ENCODE results near the gene TMEM89.
A peak's percentile ranks its signal among the peaks of the same experiment; 100 is the strongest.

Gene TMEM89

GRCh38 chr3:48641396-48641795 lies 19.8 kb upstream of the TMEM89 start:
- no peak for DNase-seq

DNA sequence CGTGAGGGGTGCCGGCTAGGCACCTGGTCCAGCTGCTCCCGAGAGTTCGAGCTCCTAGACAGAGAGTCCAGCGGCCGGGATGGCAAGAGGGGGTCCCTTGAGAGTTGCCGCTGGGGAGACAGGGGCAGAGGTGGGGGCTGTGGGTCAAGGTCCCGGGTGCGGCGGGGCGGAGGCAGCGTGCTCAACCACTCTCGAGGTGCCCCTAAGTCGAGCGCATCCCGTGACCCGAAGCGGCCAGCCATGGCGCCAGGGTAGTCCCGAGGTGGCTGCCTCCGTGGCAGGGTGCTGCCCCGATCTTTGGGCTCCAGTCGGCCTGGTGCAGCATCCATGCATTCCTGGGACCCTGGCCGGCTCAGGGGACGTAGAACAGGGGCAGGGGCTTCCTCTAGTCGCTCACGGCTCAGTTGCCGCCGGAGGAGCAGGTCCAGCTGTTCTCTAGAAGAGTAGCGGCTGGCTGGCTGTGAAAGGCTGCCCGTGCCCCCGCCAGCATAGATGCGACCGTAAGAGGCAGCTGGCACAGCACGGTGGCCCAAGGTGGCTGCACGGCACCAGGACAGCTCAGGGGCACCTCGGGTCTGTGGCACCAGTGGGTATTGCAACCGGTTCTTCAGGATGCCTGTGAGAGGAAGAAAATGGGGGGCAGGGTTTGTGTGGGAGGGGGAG lies 18.5 kb upstream of the TMEM89 start:
- no peak for DNase-seq

DNA sequence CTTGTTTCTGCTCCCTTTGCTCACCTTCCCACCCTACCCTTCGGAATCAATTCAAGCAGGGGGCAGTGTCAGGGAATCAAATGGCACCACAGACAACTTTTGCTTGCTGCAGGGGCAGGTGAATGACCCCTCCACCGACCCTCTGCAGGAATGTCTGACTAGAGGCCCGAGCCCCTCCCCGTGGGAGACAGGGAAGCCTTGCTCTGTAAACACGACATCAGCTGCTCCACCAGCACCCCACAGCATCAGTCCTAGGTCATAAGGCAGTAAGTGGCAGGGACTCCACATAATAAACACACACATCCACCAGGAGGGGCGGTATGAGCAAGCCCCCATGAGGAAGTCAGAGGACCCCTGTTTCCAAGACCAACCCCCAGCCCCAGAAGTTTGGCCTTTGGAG lies 15.7 kb upstream of the TMEM89 start:
- no peak for DNase-seq

DNA sequence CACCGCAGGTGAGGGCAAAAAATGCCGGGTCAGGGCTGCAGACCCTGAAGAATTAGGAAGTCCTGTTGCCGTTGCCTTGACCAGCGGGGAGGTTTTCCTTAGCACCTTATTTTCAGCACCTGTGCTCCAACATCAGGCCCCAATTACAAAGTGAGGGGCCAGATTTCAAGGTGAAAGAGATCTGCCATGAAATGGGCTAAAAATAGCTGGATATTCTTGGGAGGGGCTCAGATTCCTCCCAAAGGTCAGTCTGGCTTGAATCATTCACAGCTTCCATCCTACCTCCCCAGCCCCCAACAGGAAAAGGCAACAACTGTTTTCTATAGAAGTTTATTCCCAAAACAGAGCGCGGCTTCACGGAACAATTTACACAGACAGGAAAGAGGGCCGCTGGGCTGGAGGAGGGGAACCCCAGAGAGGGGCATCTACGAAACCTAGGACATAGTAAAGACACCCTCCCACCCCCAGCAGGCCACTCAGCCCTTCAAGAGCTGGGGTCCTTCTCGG lies 14.6 kb upstream of the TMEM89 start:
- DNase-seq, result no peak

DNA sequence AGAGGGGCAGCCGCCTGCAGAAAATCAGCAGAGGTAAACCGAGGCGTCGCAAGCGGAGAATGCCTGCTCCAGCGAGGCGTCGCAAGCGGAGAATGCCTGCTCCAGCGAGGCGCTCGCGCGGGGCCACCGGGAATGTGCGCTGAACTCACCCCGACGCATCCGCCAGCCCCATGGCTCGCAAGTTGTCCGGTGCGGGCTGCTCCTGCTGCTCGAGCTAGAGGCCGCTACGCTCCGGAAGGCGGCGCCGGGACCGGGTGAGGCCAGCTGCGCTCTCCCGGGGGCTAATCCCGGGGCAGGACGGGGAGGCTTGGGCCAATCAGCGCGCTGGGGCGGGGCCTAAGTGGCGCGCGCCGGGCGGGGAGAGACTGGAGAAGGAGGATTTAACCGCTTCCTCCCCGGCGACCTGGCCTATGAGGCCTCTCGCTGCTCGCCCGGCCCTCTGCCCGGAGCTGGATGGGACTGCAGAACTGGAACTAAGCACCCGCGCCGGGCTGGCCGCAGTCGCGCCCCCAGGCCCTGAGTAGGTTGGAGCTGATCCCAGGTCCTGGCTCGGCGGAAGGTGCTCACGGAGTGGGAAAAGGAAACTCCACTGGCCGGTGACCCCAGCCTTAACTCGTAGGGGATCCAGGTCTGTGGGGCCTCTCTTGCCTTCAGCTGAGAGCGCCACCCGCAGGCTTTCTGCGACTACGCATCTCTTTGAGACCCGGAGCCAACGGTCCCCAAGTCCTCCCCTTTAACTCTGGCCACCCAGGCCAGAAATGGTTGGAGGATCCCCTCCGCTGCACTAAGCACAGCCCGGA lies 13.9 kb upstream of the TMEM89 start, which contains the start of gene SLC26A6:
Gene SLC26A6, minus strand, starts transcription at position 240 of the 800 bp plus-strand sequence. Its CDS starts 68 bp downstream, at position 172.
- peak; percentile 88 to 91 for DNase-seq

- DNase-seq, result peak; percentile 51 to 56
Measured at GRCh38 chr3:48634661-48635221, 13.2 kb upstream of the TMEM89 start.

GRCh38 chr3:48633743-48634142 lies 12.2 kb upstream of the TMEM89 start:
- no peak for DNase-seq

DNA sequence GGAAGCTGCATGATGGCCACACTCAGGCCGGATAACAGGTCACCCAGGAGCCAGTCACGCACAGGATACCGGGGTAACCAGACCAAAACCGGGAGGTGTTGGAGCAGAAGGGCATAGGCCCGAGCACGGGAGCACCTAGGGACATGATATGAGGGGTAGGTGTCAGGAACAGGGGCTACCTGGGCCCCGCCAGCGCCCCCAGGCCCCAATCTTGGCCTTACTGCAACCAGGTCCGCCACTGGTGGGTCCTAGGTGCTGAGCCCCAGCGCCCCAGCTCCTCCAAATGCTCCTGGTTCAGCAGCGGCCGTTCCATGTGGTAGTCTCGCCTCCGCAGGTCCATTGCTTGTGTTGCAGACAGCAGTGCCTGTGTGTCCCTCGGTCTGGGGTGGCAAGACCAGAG lies 11.7 kb upstream of the TMEM89 start:
- no peak for DNase-seq

DNA sequence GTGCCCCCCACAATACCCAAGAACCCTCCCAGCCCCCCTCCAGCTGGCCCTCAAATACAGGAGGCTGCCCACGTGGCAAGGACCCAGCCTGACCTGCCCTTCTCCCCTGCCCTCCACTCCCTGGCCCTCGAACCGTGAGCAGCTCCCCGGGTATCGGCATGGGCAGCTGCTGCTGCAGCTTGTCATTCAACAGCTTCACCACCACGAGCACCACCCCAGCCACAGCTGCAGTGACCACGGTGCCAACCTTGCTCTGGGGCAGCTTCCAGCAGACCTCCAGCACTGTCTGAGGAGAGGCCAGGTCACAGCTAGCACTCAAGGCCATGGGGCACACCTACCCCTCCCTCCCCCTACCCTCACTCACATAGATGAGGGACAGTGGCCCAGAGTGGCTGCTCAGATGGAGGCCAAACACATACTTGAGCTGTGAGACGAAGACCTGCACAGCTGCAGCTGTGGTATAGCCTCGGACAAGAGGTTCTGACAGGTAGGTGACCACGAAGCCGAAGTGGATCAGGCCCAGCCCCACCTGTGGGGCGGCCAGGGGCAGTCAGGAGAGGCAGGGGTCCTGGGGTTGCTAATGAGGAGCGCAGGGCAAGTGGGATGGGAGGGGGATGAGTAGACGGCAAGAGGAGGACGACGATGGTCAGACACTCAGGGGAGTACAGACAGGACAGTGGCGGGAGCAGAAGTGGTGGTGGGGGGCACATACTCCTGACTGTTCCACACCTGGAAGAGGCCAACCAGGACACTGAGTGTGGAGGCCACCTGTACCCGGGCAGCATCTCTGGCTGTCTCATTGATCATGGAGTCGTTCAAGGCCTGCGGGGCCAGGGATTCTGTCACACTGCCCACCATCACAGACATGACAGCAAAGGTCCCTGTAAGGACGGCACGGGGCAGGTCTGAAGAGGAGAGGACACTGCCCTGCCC lies 10.2 kb upstream of the TMEM89 start:
- no peak for DNase-seq

- no peak for DNase-seq
Measured at GRCh38 chr3:48630833-48631232, 9.3 kb upstream of the TMEM89 start.

DNA sequence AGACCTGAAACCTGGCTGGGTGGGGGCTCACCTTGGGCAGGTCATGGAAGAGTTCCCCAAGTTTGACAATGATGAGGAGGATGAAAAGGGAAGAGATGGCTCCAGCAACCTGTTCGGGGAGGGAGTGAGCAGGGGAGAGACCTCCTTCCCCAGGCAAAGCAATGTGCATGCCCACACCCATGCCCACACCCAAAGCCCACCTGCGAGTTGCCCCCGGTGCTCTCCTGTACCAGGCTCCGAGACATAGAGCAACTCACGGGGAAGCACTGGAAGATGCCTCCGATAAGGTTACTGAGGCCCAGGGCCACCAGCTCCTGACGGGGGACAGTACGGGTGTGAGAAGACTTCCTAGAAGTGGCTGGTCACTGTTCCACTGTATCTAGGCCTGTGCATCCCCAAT lies 8.8 kb upstream of the TMEM89 start:
- no peak for DNase-seq

DNA sequence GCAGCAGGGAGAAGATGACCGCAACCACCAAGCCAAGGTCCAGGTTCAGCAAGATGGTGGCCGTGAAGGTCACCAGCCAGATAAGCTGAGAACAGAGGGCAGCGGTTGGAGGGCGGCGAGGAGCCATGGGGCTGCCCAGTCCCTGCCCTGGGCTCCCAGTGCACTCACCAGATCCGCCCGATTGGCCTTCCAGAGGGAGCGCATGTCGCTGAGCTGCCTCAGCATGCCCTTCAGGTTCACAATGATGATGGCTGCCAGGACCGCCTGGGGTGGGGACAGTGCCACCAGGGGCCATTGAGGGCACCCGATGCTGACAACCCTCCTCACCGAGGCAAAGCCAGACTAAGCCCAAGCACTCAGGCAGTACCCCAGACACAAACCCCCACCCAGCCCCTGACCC lies 8.3 kb upstream of the TMEM89 start:
- no peak for DNase-seq

DNA sequence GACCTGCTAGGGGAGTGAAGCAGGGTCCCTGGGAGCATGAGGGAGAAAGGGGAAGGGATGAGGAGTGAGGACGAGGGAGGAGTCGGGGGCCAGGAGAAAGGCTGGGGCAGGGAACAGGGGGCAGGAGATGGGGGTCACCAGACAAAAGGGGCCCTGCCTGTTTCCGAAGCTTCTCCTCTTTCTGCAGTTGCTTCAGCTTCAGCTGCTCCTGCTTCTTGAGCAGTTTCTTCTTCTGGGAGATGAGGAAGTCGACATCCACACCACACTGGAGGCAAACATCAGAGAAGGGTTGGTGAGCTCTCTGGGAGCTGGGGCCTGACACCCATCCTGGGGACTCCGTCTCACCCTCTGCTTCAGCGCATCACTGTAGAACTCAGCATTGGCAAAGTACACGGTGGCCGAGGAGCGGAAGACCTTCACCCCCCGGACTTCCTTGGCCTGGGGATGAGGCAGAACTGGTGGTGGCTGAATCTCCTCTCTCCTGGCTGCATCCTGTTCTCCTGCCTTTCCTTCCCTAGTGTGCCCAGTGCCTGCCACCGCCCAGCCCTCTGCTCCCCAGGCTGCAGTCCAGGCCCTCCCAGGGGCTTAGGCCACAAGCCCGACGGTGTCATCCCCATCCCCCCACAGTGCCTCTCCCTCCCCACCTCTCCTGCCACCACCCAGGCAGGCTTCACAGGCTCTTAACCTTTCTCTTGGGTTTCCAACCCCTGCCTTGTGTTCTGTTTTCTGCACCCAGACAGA lies 6.9 kb upstream of the TMEM89 start:
- DNase-seq, result no peak

DNA sequence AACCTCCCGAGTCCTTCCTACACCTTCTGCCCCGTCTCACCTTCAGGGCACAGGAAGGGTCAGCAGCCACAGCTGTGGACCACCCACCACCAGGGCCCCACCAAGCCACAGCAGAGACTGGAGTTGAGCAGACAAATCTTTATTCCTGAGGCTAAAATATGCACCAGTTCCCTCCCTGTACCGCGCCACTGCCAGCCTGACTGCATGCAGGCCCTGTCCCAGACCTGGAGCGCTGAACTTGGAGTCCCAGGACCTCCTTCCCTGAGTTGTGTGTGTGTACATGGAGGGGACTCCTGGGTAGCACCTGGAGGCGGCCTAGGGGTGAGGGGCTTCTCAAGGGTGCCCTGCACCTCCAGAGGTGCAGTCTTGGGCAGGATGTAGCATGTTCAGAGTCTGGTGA lies 4.0 kb upstream of the TMEM89 start:
- no peak for DNase-seq

DNA sequence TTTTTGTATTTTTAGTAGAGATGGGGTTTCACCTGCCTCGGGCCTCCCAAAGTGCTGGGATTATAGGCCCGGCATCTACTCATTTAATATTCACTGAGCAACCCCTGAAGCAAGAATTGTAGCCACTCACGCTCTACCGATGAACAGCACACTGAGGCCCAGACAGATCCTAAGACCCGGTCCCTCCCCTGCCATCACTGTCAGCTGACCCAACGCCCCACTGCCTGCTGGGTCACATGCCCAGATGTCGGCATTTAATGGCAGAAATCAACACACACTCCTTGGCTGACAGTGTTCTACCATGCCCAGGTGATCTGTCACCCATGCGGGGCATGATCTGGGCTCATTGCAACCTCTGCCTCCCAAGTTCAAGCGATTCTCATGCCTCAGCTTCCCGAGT lies 3.2 kb upstream of the TMEM89 start:
- DNase-seq, result no peak

- no peak for DNase-seq
Measured at GRCh38 chr3:48623851-48624547, 2.4 kb upstream of the TMEM89 start.

DNA sequence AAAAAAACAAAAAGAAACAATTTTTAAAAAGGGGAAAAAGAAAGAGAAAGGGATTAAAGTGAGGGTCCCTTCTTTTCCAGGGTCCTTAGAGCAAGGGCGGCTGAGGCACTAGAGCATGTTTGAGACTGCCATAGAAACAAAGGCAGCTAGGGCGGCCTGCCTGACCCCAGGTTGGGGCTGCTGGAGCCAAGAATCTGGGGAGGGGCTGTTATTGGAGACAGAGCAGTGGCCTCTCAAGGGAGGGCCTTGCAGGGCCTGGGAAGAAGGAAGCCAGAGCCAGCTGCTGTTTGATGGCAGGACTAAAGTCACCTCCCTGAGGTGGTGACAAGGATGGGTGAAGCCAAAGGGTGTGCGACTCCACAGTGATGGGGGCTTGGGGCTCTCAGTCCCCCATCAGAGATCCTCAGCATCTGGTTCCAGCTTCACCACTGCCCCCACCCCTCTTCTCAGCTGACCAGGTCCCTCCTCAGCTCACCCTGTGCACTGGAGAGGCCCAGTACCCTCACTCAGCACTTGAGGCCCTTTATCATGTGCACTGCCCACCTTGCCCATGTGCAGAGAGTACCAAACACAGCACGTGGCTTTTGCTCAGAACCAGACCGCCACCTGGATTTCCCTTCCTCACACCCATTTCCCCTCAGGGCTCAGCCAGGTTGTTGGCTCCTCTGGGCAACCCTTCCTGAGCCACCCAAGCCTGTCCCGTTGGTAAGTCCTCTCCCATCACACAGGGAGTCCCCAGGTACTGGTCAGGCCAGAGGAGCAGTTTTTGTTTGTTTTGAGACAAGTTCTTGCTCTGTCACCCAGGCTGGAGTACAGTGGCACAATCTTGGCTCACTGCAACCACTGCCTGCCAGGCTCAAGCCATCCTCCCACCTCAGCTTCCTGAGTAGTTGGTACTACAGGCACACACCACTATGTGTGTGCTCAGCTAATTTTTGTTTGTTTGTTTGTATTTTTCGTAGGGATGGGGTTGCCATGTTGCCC lies 1.7 kb downstream of the TMEM89 start:
- no peak for DNase-seq

DNA sequence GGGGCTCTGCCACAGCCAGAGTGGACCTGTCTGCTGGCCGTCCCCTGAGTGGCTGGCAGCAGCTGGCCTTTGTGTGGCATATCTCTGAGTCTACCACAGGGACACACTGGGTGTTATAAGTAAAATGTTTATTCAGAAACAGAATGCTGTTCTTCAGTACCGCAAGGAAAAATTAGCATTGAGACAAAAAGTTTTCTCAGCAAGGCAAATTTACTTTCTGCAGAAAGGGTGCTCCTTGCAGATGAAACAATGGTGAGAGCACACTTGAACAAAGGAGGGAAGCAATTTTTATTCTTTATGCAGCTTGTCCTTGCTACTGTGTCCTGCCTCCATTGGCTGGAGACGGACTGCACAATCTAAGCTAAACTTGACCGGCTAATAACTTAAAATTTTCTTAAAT lies 4.0 kb downstream of the TMEM89 start:
- DNase-seq, result no peak

DNA sequence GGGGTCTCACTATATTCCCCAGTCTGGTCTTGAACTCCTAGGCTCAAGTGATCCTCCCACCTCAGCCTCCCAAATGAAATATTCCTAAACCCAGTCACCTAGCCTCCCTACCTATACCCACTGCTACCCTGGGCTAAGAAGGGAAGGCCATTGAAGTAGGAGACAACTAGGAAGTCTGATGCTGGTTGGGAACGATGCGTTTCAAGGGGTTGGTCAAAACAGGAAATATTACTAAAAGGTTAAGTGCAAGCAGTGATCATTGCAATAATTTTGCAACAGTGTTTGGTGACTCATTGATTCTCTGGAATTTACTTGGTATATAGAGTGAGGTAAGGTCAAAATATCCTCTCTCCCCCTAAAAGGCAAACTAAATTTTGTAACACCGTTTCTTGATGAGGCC lies 7.5 kb downstream of the TMEM89 start:
- DNase-seq, result no peak

DNA sequence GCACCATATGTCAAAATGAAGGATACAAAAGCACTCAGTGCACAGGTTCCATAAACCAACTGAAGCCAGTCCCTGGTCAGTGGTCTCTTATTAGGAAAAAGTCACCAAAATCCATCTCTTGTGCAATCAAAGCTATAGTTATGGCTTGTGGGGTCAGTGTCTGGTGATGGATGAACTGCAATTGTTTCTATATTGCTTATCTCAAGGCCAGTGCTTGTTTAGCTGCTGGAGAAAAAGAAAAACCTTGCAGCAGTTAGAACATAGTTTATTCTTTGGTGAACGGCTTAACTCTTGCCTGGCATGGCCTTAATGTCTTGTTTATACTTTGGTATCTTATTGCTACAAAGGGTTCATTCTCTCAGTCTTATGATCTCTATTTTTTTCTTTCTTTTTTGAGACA lies 9.3 kb downstream of the TMEM89 start:
- DNase-seq, result no peak
